Muscle layer of duodenum (tissue), 2 donors: ENCODE data around the gene FNDC3B.

ENCODE experiments used
- H3K27ac ChIP-seq: one replicate; pipeline ENCODE4 v1.7.0; 2013; ENCODE audit warnings: mild to moderate bottlenecking, low read length
- H3K27me3 ChIP-seq: one replicate; pipeline ENCODE4 v1.7.0; 2013; ENCODE audit warnings: low read depth, mild to moderate bottlenecking, control low read depth, low read length
- H3K36me3 ChIP-seq, 2 donors: one replicate each; pipeline ENCODE4 v1.7.0; 2013; ENCODE audit warnings: low read length in 2 of 2, control low read depth in 1 of 2, mild to moderate bottlenecking in 1 of 2; ENCODE audit not compliant: insufficient read depth in 2 of 2, control insufficient read depth in 1 of 2
- H3K4me1 ChIP-seq, 2 donors: one replicate each; pipeline ENCODE4 v1.7.0; 2013; ENCODE audit warnings: low read length in 2 of 2, mild to moderate bottlenecking in 2 of 2, control low read depth in 1 of 2, moderate library complexity in 1 of 2; ENCODE audit not compliant: insufficient read depth in 2 of 2, control insufficient read depth in 1 of 2
- H3K4me3 ChIP-seq, 2 donors: one replicate each; pipeline ENCODE4 v1.7.0; 2013; ENCODE audit warnings: low read length in 2 of 2, low read depth in 1 of 2, mild to moderate bottlenecking in 1 of 2
- H3K9me3 ChIP-seq, 2 donors: one replicate each; pipeline ENCODE4 v1.7.0; 2013; ENCODE audit warnings: low read length in 2 of 2, control low read depth in 1 of 2, mild to moderate bottlenecking in 1 of 2; ENCODE audit not compliant: control insufficient read depth in 1 of 2
- donor health status: healthy.

The FNDC3B gene

GRCh38 chr3:172078721-172079120 is 39.3 kb downstream of the FNDC3B start:
- Histone ChIP-seq H3K36me3 (peaks cover 0 to 3% of the 10 kb centered on the region in 2 donors), H3K9me3 (no peaks in the 10 kb centered on the region), H3K27me3 (no peaks in the 10 kb centered on the region), H3K4me3 (no peak overlapping the region), H3K4me1 (peaks cover 10 to 34% of the 10 kb centered on the region in 2 donors), H3K27ac (no peak overlapping the region)

GRCh38 chr3:172079326-172079976 is 40.1 kb downstream of the FNDC3B start:
- Histone ChIP-seq H3K4me1 (peaks cover 4 to 26% of the 10 kb centered on the region in 2 donors), H3K4me3 (no peak overlapping the region), H3K9me3 (no peaks in the 10 kb centered on the region), H3K27ac (no peak overlapping the region), H3K36me3 (peaks cover 0 to 3% of the 10 kb centered on the region in 2 donors), H3K27me3 (no peaks in the 10 kb centered on the region)

GRCh38 chr3:172080503-172080902 is 41.1 kb downstream of the FNDC3B start:
- H3K4me1 ChIP-seq: peaks cover 3 to 19% of the 10 kb centered on the region in 2 donors
- H3K4me3 ChIP-seq: no peak overlapping the region
- no peaks in the 10 kb centered on the region for H3K27me3 ChIP-seq
- H3K9me3 ChIP-seq: no peaks in the 10 kb centered on the region
- no peak overlapping the region for H3K27ac ChIP-seq
- peaks cover 0 to 3% of the 10 kb centered on the region in 2 donors for H3K36me3 ChIP-seq

GRCh38 chr3:172082269-172082668 is 42.9 kb downstream of the FNDC3B start:
- Histone ChIP-seq H3K4me1 (peaks cover 9 to 13% of the 10 kb centered on the region in 2 donors), H3K27ac (peak overlapping the region; percentile 93), H3K36me3 (peaks cover 0 to 3% of the 10 kb centered on the region in 2 donors), H3K27me3 (no peaks in the 10 kb centered on the region), H3K9me3 (no peaks in the 10 kb centered on the region), H3K4me3 (no peak overlapping the region)

GRCh38 chr3:172082820-172083513 is 43.6 kb downstream of the FNDC3B start:
- H3K36me3 ChIP-seq: peaks cover 0 to 3% of the 10 kb centered on the region in 2 donors
- H3K4me1 ChIP-seq: peaks cover 15 to 18% of the 10 kb centered on the region in 2 donors

GRCh38 chr3:172083995-172084409 is 44.6 kb downstream of the FNDC3B start:
- H3K27me3 ChIP-seq: no peaks in the 10 kb centered on the region
- H3K27ac ChIP-seq: no peak overlapping the region
- no peaks in the 10 kb centered on the region for H3K9me3 ChIP-seq
- H3K4me3 ChIP-seq: no peak overlapping the region
- peaks cover 0 to 3% of the 10 kb centered on the region in 2 donors for H3K36me3 ChIP-seq
- peaks cover 20 to 22% of the 10 kb centered on the region in 2 donors for H3K4me1 ChIP-seq

More at GRCh38 chr3:172082820-172083513, 43.6 kb downstream of the FNDC3B start:
- H3K27me3 ChIP-seq: no peaks in the 10 kb centered on the region
- H3K9me3 ChIP-seq: no peaks in the 10 kb centered on the region
- H3K27ac ChIP-seq: peak overlapping the region; percentile 93
- no peak overlapping the region for H3K4me3 ChIP-seq

GRCh38 chr3:172084871-172085556 is 45.6 kb downstream of the FNDC3B start:
- Histone ChIP-seq H3K4me1 (peaks cover 22 to 24% of the 10 kb centered on the region in 2 donors), H3K36me3 (peaks cover 0 to 3% of the 10 kb centered on the region in 2 donors), H3K27ac (no peak overlapping the region), H3K9me3 (no peaks in the 10 kb centered on the region), H3K27me3 (no peaks in the 10 kb centered on the region), H3K4me3 (no peak overlapping the region)

GRCh38 chr3:172085557-172085895 is 46.1 kb downstream of the FNDC3B start:
- H3K27me3 ChIP-seq: no peaks in the 10 kb centered on the region
- no peak overlapping the region for H3K27ac ChIP-seq
- H3K4me1 ChIP-seq: peaks cover 22 to 26% of the 10 kb centered on the region in 2 donors
- H3K9me3 ChIP-seq: no peaks in the 10 kb centered on the region
- H3K4me3 ChIP-seq: no peak overlapping the region
- H3K36me3 ChIP-seq: peaks cover 0 to 3% of the 10 kb centered on the region in 2 donors

- no peak overlapping the region for H3K27ac ChIP-seq
- no peaks in the 10 kb centered on the region for H3K27me3 ChIP-seq
- no peak overlapping the region for H3K4me3 ChIP-seq
- H3K36me3 ChIP-seq: peaks cover 0 to 3% of the 10 kb centered on the region in 2 donors
- H3K9me3 ChIP-seq: no peaks in the 10 kb centered on the region
- H3K4me1 ChIP-seq: peaks cover 22 to 26% of the 10 kb centered on the region in 2 donors
These were observed 46.7 kb downstream of the FNDC3B start for GRCh38 chr3:172086071-172086470.

GRCh38 chr3:172087198-172087597 is 47.8 kb downstream of the FNDC3B start:
- Histone ChIP-seq H3K4me3 (no peak overlapping the region), H3K9me3 (no peaks in the 10 kb centered on the region), H3K4me1 (peaks cover 19 to 22% of the 10 kb centered on the region in 2 donors), H3K27me3 (no peaks in the 10 kb centered on the region), H3K27ac (peak overlapping the region; percentile 75), H3K36me3 (peaks cover 0 to 3% of the 10 kb centered on the region in 2 donors)
